Stimulated activated CD8-positive, alpha-beta memory T cell treated with anti-CD3 and anti-CD28 coated beads, Interleukin-15, amount 100 ng/mL, for 24 hours (primary cell): ENCODE results near the gene PILRB.
"Not testable (repeated sequence)": the region's sequence is repeated elsewhere in the genome, so short reads cannot be mapped to it uniquely, and the experiment has no call there.

Source experiments
- DNase-seq: peaks from one replicate; pipeline ENCODE4 v3.0.0-alpha.2; 2020; ENCODE audit warnings: low read depth

Gene PILRB

GRCh38 chr7:100358027-100358856 is at the start of gene PILRB:
Gene PILRB, plus strand, starts transcription at chr7:100358117. Its CDS starts 186 bp downstream, at chr7:100358303.
- no peak for DNase-seq

GRCh38 chr7:100318329-100318728 is 39.6 kb upstream of the PILRB start:
- DNase-seq = not testable (repeated sequence)

- DNase-seq = not testable (repeated sequence)
Measured at GRCh38 chr7:100321648-100322047, 36.3 kb upstream of the PILRB start.

GRCh38 chr7:100324194-100324593 is 33.7 kb upstream of the PILRB start:
- DNase-seq = not testable (repeated sequence)

GRCh38 chr7:100325671-100326070 is 32.2 kb upstream of the PILRB start:
- DNase-seq = not testable (repeated sequence)

- DNase-seq = not testable (repeated sequence)
Measured at GRCh38 chr7:100326914-100327313, 31.0 kb upstream of the PILRB start.

GRCh38 chr7:100335566-100336466 is 22.1 kb upstream of the PILRB start:
- DNase-seq = peak; percentile 62

- not testable (repeated sequence) for DNase-seq
Measured at GRCh38 chr7:100338083-100338696, 19.7 kb upstream of the PILRB start.

GRCh38 chr7:100341286-100341685 is 16.6 kb upstream of the PILRB start:
- not testable (repeated sequence) for DNase-seq

GRCh38 chr7:100342765-100343164 is 15.2 kb upstream of the PILRB start:
- DNase-seq = no peak

GRCh38 chr7:100344124-100344559 is 13.8 kb upstream of the PILRB start:
- not testable (repeated sequence) for DNase-seq

GRCh38 chr7:100344560-100345287 is 13.2 kb upstream of the PILRB start:
- not testable (repeated sequence) for DNase-seq

- not testable (repeated sequence) for DNase-seq
Measured at GRCh38 chr7:100345288-100345672, 12.6 kb upstream of the PILRB start.

GRCh38 chr7:100346921-100347320 is 11.0 kb upstream of the PILRB start:
- DNase-seq = no peak

GRCh38 chr7:100348805-100349204 is 9.1 kb upstream of the PILRB start:
- DNase-seq = no peak

- DNase-seq = no peak
Measured at GRCh38 chr7:100349757-100350156, 8.2 kb upstream of the PILRB start.

GRCh38 chr7:100351657-100352058 is 6.3 kb upstream of the PILRB start:
- no peak for DNase-seq

- DNase-seq = not testable (repeated sequence)
Measured at GRCh38 chr7:100352230-100352781, 5.6 kb upstream of the PILRB start.

GRCh38 chr7:100352984-100353684 is 4.8 kb upstream of the PILRB start:
- DNase-seq = no peak

GRCh38 chr7:100353685-100354330 is 4.1 kb upstream of the PILRB start:
- DNase-seq = no peak
